HG02852 (cell line): ENCODE measurements around the gene SARS1.

Experiments used
- ATAC-seq: cut with Tn5 transposase; IDR thresholded peaks from one replicate; pipeline ENCODE4 v1.9.1; 2021; ENCODE audit warnings: mild to moderate bottlenecking, moderate library complexity; ENCODE audit not compliant: unreplicated experiment

The SARS1 gene

DNA sequence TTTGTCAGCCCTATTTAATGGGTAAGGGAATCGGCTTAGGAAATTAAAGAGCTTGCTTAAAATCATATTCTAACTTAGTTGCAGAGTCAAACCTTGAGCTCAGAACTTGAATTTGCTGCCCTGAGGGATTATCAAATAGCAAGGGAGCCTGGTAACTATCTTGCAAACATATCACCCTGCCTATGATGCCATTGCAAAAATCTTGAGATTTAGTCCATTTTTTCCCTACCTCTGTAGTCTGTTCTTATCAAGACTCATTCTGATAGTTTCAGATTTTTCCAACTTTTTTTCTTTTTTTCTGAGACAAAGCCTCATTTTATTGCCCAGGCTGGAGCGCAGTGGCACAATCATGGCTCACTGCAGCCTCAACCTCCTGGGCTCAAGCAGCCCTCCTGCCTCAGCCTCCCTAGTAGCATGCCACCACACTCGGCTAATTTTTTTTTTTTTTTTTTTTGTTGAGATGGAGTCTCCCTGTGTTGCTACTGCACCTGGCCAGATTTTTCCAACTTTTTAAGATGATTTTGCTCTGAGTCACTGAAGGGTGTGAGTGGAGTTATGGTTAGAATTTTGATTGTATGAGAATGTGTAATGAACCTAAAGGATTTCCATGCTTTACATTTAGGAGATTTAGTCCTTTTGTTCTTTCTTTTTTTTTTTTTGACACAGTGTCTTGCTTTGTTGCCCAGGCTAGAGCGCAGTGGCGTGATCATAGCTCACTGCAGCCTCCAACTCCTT is 12.2 kb downstream of the SARS1 start:
- no peak for ATAC-seq

- no peak for ATAC-seq
Observed at GRCh38 chr1:109228167-109228566, 14.4 kb downstream of the SARS1 start.

DNA sequence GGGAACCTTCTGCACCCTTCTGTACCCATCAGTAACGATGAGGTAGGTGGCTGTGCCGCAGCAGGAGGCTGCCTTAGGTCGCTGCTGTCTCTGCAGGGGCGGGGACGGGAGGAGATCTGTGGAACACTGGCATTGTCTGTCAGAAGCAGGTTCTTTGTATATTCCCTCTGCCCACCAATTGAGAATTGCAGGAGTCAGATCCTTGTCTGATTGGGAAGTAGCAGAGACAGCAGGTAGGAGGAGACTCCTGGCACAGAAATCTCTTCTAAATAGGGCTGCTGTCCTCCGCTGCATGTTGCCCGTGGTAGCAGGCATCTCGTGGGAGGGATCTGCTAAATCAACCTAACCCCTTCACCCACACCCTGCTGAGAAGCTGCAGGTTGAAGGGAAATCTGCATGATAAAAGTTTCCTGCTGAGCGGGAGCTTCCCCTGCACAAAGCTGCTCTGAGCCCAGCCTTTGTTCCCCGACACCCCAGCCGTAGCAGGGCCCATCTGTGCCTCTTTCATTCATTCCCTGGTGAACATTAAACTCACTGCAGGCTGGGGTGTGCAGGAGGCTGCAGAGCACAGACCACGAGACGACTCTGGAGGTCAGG is 15.9 kb downstream of the SARS1 start:
- ATAC-seq = no peak

- ATAC-seq = no peak
Observed at GRCh38 chr1:109231066-109231465, 17.3 kb downstream of the SARS1 start.

DNA sequence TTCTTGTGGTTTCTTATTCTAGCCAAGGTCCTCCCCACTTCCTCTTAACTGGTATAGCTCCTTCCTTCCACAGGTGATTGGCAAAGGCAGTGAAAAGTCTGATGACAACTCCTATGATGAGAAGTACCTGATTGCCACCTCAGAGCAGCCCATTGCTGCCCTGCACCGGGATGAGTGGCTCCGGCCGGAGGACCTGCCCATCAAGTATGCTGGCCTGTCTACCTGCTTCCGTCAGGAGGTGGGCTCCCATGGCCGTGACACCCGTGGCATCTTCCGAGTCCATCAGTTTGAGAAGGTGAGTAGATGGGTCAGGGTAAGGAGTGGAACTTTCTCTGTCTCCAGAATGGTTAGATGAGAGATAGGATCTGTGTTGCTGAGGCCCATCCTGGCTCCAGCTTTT is 21.4 kb downstream of the SARS1 start:
- ATAC-seq = no peak

DNA sequence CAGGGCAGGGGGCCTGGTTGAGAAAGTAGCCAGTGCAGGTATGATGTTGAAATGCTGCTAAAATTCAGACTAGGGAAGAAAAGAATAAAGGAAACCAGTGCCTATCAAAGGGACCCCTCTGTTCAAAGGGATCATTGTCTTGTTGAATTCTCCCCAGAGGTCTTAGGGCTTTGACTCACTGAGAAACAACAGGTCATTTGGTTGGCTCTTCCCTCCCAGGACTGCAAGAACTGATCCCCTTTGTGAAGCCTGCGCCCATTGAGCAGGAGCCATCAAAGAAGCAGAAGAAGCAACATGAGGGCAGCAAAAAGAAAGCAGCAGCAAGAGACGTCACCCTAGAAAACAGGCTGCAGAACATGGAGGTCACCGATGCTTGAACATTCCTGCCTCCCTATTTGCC is 23.8 kb downstream of the SARS1 start:
- ATAC-seq = no peak

GRCh38 chr1:109238382-109238781 is 24.7 kb downstream of the SARS1 start:
- ATAC-seq = no peak

DNA sequence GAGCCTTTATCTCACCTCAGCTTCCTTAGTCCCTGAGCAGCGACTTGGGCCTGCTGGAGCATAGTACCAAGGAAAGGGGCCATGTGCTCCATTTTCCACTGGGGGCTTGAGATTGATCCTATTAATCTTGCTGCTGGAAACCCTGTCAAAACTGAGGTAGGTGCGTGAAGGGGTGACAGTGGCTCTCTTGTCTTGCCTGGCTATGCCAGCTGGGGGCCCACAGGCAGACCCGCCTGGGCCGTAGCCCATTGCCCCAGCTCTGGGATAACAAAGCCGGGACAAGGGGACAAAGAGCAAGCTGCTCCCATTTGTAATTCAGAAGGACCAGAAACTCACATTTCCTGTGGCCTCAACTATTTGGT is 25.3 kb downstream of the SARS1 start:
- ATAC-seq = no peak

- no peak for ATAC-seq
Observed at GRCh38 chr1:109239409-109240068, 25.8 kb downstream of the SARS1 start.

GRCh38 chr1:109240158-109241152 is 26.7 kb downstream of the SARS1 start:
- no peak for ATAC-seq

DNA sequence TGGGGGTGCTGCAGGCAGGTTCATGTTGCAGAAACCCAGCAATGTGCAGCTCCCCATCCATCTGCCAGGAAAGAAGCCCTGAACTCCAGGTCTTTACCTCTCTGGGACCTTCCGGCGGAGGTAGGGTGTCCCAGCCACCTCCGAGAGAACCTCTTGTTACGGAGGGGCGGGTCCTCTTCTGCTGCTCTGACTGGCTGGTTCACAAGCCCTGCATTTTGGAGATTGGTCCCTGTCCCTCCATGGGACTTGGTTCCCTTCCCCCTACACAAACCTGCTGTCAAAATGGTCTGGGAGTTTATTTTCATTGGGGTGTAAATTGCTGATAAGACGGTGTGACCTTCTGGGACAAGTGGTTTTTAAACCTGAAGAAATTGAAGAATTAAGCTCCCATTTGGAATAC is 27.6 kb downstream of the SARS1 start:
- no peak for ATAC-seq

DNA sequence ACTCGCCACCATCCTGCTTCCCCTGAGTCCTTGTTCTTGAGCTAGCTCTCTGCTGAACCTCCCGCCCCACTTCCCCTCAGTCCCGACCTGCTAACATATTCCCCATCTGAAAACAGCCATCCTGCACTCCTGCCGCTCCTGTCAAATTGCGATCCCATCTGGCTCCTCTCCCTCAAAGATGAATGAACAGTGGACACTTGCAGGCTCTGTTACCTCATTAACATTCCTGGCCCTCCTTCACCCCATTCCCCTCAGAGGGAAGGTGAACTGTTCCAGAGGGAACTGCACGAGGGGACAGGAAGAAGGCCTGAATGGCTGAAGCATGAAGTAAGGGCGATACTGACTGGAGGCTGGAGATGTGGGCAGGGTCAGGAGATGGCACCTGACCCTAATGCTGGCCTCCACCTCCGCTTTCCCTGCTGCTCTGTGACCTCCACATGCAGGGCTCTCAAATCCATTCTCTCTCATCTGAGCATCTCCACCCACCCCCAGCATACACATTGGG is 28.2 kb downstream of the SARS1 start:
- no peak for ATAC-seq

DNA sequence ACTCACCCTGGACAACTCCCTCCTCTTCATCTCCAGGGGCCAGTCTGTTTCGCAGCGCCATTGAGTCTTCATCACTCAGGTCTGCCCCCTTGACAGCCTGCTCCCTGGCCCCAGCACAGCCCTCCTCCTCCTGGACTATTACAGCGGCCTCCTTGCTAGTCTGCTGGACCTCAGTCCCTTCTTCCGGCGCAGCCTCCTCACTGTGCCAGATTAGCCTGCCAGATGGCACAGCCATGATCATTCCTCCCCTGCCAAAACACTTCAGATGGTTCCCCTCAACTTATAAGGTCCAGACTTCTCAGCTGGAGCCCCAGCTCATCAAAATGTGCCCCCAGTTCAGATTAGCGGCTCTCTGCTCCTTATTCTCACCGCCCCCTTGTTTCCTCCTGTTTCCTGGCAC is 28.7 kb downstream of the SARS1 start:
- ATAC-seq = no peak

DNA sequence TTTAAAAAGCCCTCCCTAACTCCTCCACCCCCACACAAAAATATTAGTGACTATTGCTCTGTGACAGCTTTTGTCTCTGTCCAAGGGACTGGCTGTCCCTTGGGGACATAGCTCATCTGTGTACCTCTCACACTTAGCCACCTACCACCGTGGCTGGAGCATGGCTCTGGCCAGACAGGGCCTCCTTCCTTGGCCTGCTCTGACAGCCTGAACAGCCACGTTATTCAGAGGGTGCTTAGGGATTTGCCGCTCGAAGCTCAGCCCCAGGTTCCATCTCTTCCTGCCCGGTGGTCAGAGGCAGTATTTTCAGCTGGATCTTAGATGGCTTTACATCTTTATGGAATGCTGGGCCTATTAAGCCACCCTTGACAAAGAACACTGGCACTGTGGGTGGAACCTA is 29.5 kb downstream of the SARS1 start:
- ATAC-seq = no peak

DNA sequence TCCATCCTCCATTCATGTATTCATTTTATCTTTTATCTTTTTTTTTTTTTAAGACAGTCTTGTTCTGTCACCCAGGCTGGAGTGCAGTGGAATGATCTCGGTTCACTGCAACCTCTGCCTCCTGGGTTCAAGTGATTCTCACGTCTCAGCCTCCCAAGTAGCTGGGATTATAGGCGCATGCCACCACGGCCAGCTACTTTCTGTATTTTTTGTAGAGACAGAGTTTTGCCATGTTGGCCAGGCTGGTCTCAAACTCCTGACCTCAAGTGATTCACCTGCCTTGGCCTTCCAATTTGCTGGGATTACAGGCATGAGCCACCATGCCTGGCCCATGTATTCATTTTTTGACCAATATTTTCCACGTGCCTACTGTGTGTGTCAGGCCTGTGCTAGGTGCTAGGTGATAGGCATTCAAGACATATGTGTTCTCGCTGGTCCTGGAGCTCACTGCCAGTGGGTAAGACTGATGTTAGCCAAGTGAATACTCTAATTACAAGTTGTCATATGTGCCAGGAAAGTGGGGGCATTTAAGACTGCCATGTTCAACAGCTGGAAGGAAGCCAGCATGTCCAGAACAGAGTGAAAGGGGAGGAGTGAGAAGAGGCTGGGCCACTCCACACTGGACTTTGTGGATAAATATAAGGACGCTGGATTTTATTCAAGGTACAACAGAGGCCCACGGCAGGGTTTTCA is 30.3 kb downstream of the SARS1 start:
- ATAC-seq = no peak

DNA sequence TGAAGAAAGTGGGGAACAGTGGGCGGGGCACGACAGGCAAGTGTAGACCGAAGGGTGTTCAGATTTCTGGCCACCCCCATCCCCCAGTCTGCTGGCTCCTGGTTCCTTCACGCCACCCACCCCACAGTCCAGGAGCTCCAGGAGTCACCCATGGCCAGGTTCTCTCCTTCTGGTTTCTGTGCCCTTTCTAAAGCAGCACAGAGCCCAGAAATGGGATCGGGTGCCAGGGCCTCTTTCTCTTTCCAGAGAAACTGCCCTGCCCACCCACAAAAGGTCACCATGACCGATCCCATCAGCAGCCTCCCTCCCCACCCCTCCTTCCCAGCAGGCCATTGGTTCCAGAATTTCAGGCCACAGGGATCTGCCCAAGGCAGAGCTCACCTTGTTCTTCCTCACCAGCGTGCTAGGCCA is 32.4 kb downstream of the SARS1 start:
- no peak for ATAC-seq

GRCh38 chr1:109247401-109248365 is 34.0 kb downstream of the SARS1 start:
- no peak for ATAC-seq

GRCh38 chr1:109248444-109248796 is 34.7 kb downstream of the SARS1 start:
- ATAC-seq = no peak
